Activated T-cell treated with anti-CD3 and anti-CD28 coated beads for 4 hours (primary cell): Measurements from ENCODE around the gene ST8SIA6.
A peak's percentile ranks its signal among the peaks of the same experiment; 100 is the strongest.
"Not testable (repeated sequence)": the region's sequence is repeated elsewhere in the genome, so short reads cannot be mapped to it uniquely, and the experiment has no call there.

Experiments used
- DNase-seq: peaks from one replicate; pipeline ENCODE4 v3.0.0-alpha.2; 2020

Gene ST8SIA6

GRCh38 chr10:17456032-17456548 lies 1.7 kb upstream of the ST8SIA6 start:
- no peak for DNase-seq

DNA sequence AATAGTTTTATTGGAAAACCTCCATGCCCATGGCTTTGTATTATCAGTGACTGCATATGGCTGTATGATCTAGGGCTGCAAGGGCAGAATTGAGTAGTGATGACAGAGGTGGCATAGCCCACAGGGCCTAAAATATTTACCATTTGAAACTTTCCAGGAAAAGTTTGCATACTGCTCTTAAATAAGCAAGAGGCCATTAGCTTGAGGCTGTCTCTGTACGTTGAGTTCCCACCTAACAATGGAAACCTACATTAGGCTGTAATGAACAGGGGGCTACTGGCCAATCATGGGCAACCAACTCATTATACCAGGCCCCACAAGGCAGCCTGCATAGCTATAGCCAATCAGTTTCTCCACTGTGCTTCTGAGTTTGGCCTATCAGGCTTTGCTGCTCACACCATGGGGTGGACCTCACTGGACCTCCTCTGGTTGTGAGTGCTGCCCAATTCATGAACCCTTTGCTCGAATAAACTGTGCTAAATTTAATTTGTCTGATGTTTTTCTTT lies 673 bp upstream of the ST8SIA6 start:
- no peak for DNase-seq

DNA sequence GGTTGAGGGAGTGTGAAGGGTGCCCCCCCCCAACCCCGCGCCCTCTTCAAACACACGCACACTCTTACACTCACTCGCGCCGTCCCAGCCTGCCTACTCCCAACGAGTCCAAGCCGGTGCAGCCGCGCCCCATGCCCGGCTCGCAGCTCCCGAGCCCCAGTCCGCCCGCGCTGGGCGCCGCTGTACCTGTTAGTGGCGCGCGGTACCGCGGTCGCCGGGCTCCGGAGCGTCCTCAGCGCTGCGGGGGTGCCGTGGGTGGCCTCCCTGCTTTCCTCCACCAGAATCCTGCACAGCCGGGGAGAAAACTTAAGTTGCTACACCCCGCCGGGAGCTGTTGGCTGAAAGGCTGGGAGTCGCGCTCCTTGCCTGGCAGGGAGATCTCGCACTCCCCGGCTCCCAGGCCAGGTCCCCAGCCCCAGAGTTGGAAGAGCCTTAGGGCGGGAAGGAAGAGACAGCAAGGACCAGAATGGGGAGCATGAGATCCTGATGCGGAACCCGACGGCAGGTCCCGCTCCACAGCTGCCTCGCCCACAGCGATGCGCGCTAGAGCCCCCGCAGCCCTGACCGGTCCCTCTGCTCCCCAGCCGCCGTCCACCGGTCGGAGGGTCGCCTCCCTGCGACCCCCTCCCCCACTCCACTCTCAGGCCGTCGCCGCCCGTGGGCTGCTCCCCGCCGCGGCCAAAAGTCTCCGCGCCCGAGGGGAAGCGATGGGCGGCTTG lies 863 bp downstream of the ST8SIA6 start:
- peak; percentile 14 for DNase-seq

DNA sequence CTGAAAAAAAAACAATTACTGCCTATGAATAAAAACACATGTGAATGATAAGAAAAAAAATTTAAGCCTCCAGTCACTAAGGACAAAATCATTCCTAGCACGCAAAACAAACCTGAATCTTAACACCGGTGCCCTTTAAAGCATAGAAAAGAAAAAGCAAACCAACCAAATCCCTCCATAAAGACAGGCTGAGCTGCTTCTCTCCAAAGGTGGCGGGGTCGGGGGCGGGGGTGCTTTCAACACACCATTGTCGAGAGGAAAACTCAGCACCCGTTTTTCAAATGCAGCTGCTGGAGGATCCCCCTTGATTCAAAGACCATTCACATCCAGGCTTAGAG lies 1.4 kb downstream of the ST8SIA6 start:
- DNase-seq, result no peak

DNA sequence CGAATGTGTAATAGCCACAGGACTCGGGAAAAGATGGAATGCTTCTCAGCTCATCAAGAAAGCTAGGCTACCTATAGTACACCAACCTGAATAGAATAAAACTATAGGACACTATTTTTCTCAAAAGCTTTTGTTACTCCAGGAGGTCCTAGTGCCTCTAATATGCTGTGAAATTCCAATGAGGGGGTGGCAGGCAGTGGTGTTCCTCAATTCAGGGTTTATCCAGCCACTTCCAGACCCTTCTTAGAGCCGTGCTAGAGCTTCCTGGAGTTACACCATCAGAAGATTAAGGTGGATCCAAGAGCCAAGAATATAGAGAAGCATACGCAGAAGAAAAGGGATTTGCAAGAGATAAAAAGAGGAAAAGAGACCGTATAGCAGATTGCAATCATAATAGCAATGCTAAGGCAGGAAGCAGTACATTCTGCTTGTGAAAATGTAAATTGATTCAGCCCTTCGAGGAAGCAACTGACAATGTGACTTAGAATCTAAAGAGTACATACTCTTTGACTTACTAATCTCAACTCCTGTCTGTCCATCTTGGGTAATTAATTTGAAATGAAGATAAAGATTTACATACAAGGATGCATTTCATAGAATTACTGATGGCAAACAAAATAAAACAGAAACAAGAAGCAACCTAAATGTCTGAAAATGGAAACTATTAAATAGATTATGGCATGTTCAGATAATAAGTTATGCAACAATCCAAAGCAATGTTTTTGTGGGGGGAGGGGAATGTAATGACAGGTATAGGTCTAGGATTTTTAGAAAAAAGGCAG lies 2.1 kb downstream of the ST8SIA6 start:
- DNase-seq, result no peak

DNA sequence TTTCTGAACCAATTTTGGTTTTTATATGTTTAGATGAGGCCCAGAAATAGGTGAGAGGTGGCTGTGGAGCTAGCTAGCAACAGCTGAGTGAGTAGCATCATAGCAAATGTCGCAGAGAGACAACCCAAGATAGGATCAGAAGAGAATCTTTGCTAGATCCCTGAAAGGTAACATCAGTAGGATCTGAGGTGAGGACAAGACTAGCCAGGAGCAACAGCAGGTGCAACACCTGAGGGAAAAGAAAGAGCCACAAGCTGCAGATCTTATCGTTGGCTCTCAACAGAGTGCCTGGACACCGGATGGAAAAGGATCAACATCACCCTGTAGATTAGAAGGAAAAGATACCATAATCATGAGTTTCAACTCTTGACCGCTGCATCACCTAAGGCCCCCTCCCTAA lies 4.4 kb downstream of the ST8SIA6 start:
- DNase-seq, result no peak

GRCh38 chr10:17445400-17445998 lies 8.9 kb downstream of the ST8SIA6 start:
- no peak for DNase-seq

GRCh38 chr10:17444388-17444714 lies 10.0 kb downstream of the ST8SIA6 start:
- DNase-seq, result no peak

- no peak for DNase-seq
Measured at GRCh38 chr10:17443707-17444387, 10.5 kb downstream of the ST8SIA6 start.

DNA sequence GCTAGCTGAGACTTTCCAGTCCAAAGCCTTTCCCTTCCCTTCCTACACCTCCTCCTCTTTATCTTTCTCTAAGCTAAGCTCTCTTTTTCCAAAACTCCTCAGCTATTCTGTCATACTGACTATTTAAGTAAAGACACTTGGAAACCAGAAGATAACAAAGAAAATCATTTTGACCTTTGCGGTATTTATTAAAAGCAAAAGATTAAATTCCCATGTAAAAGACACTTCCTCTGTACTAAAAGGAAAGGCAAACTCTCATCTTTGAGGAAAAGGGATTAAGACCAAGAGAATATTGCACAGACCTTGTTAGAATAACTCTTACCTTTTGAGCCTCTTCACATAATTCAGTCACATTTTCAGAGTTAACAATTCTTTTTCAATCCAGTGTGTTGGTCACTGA lies 15.8 kb downstream of the ST8SIA6 start:
- no peak for DNase-seq

GRCh38 chr10:17436578-17436977 lies 17.8 kb downstream of the ST8SIA6 start:
- not testable (repeated sequence) for DNase-seq

- DNase-seq, result no peak
Measured at GRCh38 chr10:17435953-17436352, 18.4 kb downstream of the ST8SIA6 start.

- DNase-seq, result no peak
Measured at GRCh38 chr10:17435187-17435586, 19.2 kb downstream of the ST8SIA6 start.

DNA sequence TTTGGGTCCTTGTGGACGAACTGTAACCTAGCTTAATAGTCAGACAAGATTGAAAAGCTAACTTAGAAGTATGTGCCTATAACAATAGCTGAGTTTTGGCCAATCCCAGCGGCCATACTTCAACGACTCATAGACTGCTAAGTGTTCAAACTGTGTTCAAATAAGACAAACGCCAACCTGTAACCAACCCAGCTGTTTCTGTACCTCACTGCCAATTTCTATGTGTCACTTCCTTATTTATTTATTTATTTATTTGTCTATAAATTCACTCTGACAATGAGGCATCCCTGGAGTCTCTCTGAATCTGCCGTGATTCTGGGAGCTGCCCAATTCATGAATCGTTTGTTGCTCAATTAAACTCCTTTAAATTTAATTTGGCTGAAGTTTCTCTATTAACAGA lies 21.7 kb downstream of the ST8SIA6 start:
- no peak for DNase-seq

DNA sequence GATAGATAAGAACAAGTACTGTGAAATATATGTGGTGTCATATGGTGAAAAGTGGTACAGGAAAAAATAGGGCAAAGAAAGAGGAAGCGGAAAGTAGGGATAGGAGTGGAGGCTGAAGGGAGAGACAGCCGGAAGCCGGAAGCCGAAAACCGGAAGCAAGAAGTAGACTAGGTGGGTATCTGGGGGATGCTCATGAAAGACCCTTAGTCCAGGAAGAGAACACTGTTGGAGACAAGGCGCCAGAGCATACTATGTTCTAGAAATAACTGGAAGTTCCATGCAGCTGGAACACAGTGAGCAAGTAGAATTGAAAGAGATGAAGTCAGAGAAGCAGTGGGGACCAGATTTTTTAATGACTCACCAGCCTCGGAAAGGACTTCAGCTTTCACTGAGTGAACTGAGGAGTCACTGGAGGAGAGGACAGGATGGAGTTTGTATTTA lies 22.5 kb downstream of the ST8SIA6 start:
- no peak for DNase-seq

- peak; percentile 62 for DNase-seq
Measured at GRCh38 chr10:17430647-17431355, 23.6 kb downstream of the ST8SIA6 start.

DNA sequence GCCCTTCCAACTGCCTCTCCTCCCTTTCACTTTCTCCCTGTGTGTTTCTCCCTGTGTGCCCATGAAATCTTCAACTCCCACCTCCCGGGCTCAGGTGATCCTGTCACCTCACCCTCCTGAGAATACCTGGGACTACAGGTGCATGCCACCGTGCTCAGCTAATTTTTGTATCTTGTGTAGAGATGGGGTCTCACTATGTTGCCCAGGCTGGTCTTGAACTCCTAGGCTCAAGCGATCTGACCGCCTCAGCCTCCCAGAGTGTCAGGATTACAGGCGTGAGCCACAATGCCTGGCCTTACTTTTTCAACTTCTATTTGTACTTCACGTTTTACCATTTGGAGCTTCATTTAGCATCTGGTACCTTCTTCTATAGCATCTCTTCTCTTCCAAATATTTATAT lies 24.9 kb downstream of the ST8SIA6 start:
- DNase-seq, result no peak

- DNase-seq, result peak; percentile 54
Measured at GRCh38 chr10:17428351-17429097, 25.9 kb downstream of the ST8SIA6 start.

GRCh38 chr10:17427666-17428350 lies 26.6 kb downstream of the ST8SIA6 start:
- DNase-seq, result no peak

GRCh38 chr10:17427201-17427600 lies 27.2 kb downstream of the ST8SIA6 start:
- DNase-seq, result no peak

DNA sequence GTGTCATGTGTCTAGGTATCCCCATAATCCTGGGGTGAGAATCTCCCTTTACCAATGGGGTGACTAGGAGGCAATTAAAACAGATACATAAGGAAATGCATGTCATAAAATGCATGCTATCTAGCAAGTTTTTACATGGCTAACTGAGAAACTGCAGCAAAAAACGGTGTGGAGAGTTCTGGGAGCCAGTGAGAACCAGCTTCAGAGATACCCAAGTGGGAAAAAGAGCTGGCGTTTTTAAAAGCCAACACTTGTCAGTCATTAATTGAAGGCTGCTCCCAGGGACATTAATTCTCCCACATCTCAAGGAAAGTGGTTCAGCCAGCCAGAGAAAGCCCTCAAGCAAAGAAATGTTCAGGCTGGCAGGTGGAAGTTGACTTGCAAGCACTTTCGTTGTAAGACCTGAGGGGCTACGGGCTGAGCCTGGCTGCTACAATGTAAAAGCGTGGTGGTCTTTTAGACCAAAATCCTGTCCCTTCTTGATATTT lies 28.1 kb downstream of the ST8SIA6 start:
- DNase-seq, result no peak
